Tibial artery (tissue), 4 donors: ENCODE measurements around the gene PLEKHJ1.
"Not testable (repeated sequence)": the region's sequence is repeated elsewhere in the genome, so short reads cannot be mapped to it uniquely, and the experiment has no call there.

ENCODE experiments used
- DNase-seq, 2 donors: peaks; one replicate each; pipeline ENCODE4 v3.0.0-alpha.2; 2019
- H3K27ac ChIP-seq, 2 donors: fragments of 200-600 bp; sonication (generic) in 1 of 2; 1 replicate in 1 of 2; 2 replicates in 1 of 2; pipeline ENCODE4 v1.5.1; 2018 to 2019; ENCODE audit warnings: mild to moderate bottlenecking in 1 of 2
- H3K27me3 ChIP-seq, 2 donors: fragments of 200-600 bp; sonication (generic) in 1 of 2; one replicate each; pipeline versions ENCODE4 v1.5.1 to v1.6.0; 2016 to 2019
- H3K36me3 ChIP-seq, 3 donors: fragments of 200-600 bp; sonication (generic) in 2 of 3; one replicate each; pipeline ENCODE4 v1.5.1; 2016 to 2019; ENCODE audit warnings: mild to moderate bottlenecking in 2 of 3
- H3K4me1 ChIP-seq, 4 donors: fragments of 200-600 bp; sonication (generic) in 2 of 4; 1 replicate in 3 of 4; 2 replicates in 1 of 4; pipeline ENCODE4 v1.5.1; 2016 to 2019
- H3K4me3 ChIP-seq, 2 donors: fragments of 200-600 bp; sonication (generic) in 1 of 2; 1 replicate in 1 of 2; 2 replicates in 1 of 2; pipeline ENCODE4 v1.5.1; 2018 to 2019; ENCODE audit warnings: mild to moderate bottlenecking in 2 of 2
- H3K9me3 ChIP-seq, 3 donors: fragments of 200-600 bp; sonication (generic) in 1 of 3; one replicate each; pipeline ENCODE4 v1.5.1; 2016 to 2019
- CTCF ChIP-seq, 2 experiments: fragments of 200-600 bp in 1 of 2; fragments of 450-650 bp in 1 of 2; IDR thresholded peaks; one replicate each; pipeline ENCODE4 v1.5.1; 2017 to 2019; ENCODE audit warnings: antibody characterized with exemption in 2 of 2, mild to moderate bottlenecking in 1 of 2, moderate library complexity in 1 of 2
- intact Hi-C: fragments of 100-400 bp; cut with DNase I; formaldehyde crosslinking; loops from one replicate; pipeline ENCODE4 v1.15.0; 2023; ENCODE audit warnings: low total_unique reads

PLEKHJ1 gene

GRCh38 chr19:2202366-2202765, 33.8 kb downstream of the PLEKHJ1 start:
- no peaks in the 10 kb centered on the region for H3K27me3 ChIP-seq
- no peak for DNase-seq
- intact Hi-C loops: no loop called here
- H3K4me1 ChIP-seq: peaks cover 0 to 7% (median 0%) of the 10 kb centered on the region in 4 donors
- no peak overlapping the region for H3K4me3 ChIP-seq
- H3K36me3 ChIP-seq: peaks cover 0 to 76% (median 34%) of the 10 kb centered on the region in 3 donors
- no peaks in the 10 kb centered on the region for H3K9me3 ChIP-seq
- H3K27ac ChIP-seq: no peak overlapping the region
- TF ChIP-seq CTCF (IDR thresholded peaks at IDR 0.05): no peak

GRCh38 chr19:2201473-2202148, 34.5 kb downstream of the PLEKHJ1 start:
- TF ChIP-seq CTCF (IDR thresholded peaks at IDR 0.05): no peak
- Histone ChIP-seq H3K4me1 (peaks cover 0 to 7% (median 0%) of the 10 kb centered on the region in 4 donors), H3K27me3 (no peaks in the 10 kb centered on the region), H3K27ac (no peak overlapping the region), H3K4me3 (no peak overlapping the region), H3K36me3 (peaks cover 0 to 73% (median 32%) of the 10 kb centered on the region in 3 donors), H3K9me3 (no peaks in the 10 kb centered on the region)
- intact Hi-C loops: no loop called here
- no peak for DNase-seq

GRCh38 chr19:2200624-2201294, 35.4 kb downstream of the PLEKHJ1 start:
- H3K4me3 ChIP-seq, DNase-seq, H3K4me1 ChIP-seq, H3K27me3 ChIP-seq, intact Hi-C loops, H3K27ac ChIP-seq, H3K9me3 ChIP-seq: not testable (repeated sequence)
- peaks cover 0 to 79% (median 32%) of the 10 kb centered on the region in 3 donors for H3K36me3 ChIP-seq

GRCh38 chr19:2199861-2200623, 36.1 kb downstream of the PLEKHJ1 start:
- no peak overlapping the region for H3K27ac ChIP-seq
- H3K9me3 ChIP-seq: no peaks in the 10 kb centered on the region
- no peak for TF ChIP-seq CTCF (IDR thresholded peaks at IDR 0.05)
- intact Hi-C loops: no loop called here
- DNase-seq: no peak
- H3K36me3 ChIP-seq: peaks cover 3 to 79% (median 39%) of the 10 kb centered on the region in 3 donors
- no peak overlapping the region for H3K4me3 ChIP-seq
- H3K4me1 ChIP-seq: peaks cover 0 to 7% (median 0%) of the 10 kb centered on the region in 4 donors
- no peaks in the 10 kb centered on the region for H3K27me3 ChIP-seq

GRCh38 chr19:2199215-2199614, 36.9 kb downstream of the PLEKHJ1 start:
- peaks cover 11 to 81% (median 45%) of the 10 kb centered on the region in 3 donors for H3K36me3 ChIP-seq
- H3K4me1 ChIP-seq: peaks cover 0 to 7% (median 0%) of the 10 kb centered on the region in 4 donors
- peak; percentile 28 to 37 for TF ChIP-seq CTCF (IDR thresholded peaks at IDR 0.05)
- no peak for DNase-seq
- H3K27ac ChIP-seq: no peak overlapping the region
- H3K9me3 ChIP-seq: no peaks in the 10 kb centered on the region
- no peaks in the 10 kb centered on the region for H3K27me3 ChIP-seq
- H3K4me3 ChIP-seq: no peak overlapping the region
- intact Hi-C loops: no loop called here
